Ovary (tissue), 9 donors: ENCODE results near the gene NAT16. TPM values are rescaled to one million over a fixed set of nuclear protein-coding genes. Genes with fewer than 3 reads are reported as not detected.

Source experiments
- microRNA-seq, 3 donors: library from miRNA; unstranded; fragments of <30 nt; microRNA quantifications; one replicate each; pipeline versions ENCODE4 to v1.2.0, GENCODE V29; 2019 to 2020
- polyA plus RNA-seq, 2 donors: library from polyadenylated mRNA; stranded (reverse); fragments of 200-250 nt in 1 of 2; fragments of 350-450 nt in 1 of 2; fragmentation: Illumina TruSeq in 1 of 2; extraction: RNeasy Lipid Tissue Mini Kit (QIAGEN cat#74804) in 1 of 2; gene quantifications; one replicate each; pipeline ENCODE4 v1.2.3, GENCODE V29; 2013 to 2014
- small RNA-seq: library from RNA; depleted of rRNA; stranded (forward); fragments of <200 nt; gene quantifications from one replicate; pipeline ENCODE3, GENCODE V24; 2016
- total RNA-seq, 7 donors: library from RNA; depleted of rRNA in 2 of 7; stranded (reverse); fragments of >200 nt in 2 of 7; fragmentation: NEBNext Ultra II Directional in 3 of 7; extraction: Animal tissue kit (Norgen Biotek cat#: 25700) in 3 of 7; gene quantifications; one replicate each; pipeline versions ENCODE4 v1.1.0 to v1.2.4, GENCODE V29; 2016 to 2023
- donor health status: DM: no; HTN: no; CAD: no; lungs with moderate emphysema.
- donor health status: DM: no; HTN: no; CAD: no.
- donor health status: Bipolar disorder and iron deficiency.
- donor health status: DM: yes; HTN: yes; CAD: no.
- donor health status: DM: no; HTN: no; CAD: no.
- donor health status: DM: yes; HTN: yes; CAD: no.

The NAT16 gene
- total and polyA plus RNA-seq, 9 donors: not detected

Small RNAs within 50 kb of the gene (microRNA-seq; reads per million reads assigned to microRNA genes)
- 0 to 0.32 (median 0) reads per million in 3 donors for gene MIR4653

Small RNAs within 50 kb of the gene (small RNA-seq; reads per million reads assigned to genes)
- gene MIR4653: not detected

Other genes with a start within 250 kb of the NAT16 start
- gene MUC3A, start 230.8 kb downstream of the NAT16 start, total RNA-seq: under 1 TPM in 2 of 7 donors, not detected in 5; 0.36 to 0.72 TPM
- gene MUC3A, start 230.8 kb downstream of the NAT16 start, polyA plus RNA-seq: under 1 TPM; 0.16 to 0.50 TPM
- gene MUC12, start 210.7 kb downstream of the NAT16 start, total RNA-seq: 1 to 10 TPM in 1 of 7 donors, under 1 TPM in 4, not detected in 2; 0.24 to 2.2 (median 0.62) TPM
- gene MUC12, start 210.7 kb downstream of the NAT16 start, polyA plus RNA-seq: 1 to 10 TPM in 1 of 2 donors, under 1 TPM in 1; 0.22 to 1.9 TPM
- gene MUC17, start 160.2 kb downstream of the NAT16 start, total RNA-seq: 1 to 10 TPM in 1 of 7 donors, not detected in 6; 3.3 TPM
- gene MUC17, start 160.2 kb downstream of the NAT16 start, polyA plus RNA-seq: not detected
- gene TRIM56, start 94.8 kb downstream of the NAT16 start, total RNA-seq: 10 to 100 TPM; 18.2 to 77.4 (median 48.5) TPM
- gene TRIM56, start 94.8 kb downstream of the NAT16 start, polyA plus RNA-seq: 10 to 100 TPM; 19.4 to 27.5 TPM
- gene SERPINE1, start 53.2 kb downstream of the NAT16 start, total RNA-seq: 10 to 100 TPM in 6 of 7 donors, 1 to 10 TPM in 1; 4.0 to 81.6 (median 20.9) TPM
- 10 to 100 TPM; 13.1 to 19.9 TPM for gene SERPINE1, start 53.2 kb downstream of the NAT16 start, polyA plus RNA-seq
- 10 to 100 TPM; 17.4 to 32.0 (median 25.5) TPM for gene AP1S1, start 25.8 kb downstream of the NAT16 start, total RNA-seq
- gene AP1S1, start 25.8 kb downstream of the NAT16 start, polyA plus RNA-seq: 10 to 100 TPM; 35.2 to 54.9 TPM
- under 1 TPM in 1 of 7 donors, not detected in 6; 0.20 TPM for gene VGF, start 14.7 kb downstream of the NAT16 start, total RNA-seq
- gene VGF, start 14.7 kb downstream of the NAT16 start, polyA plus RNA-seq: under 1 TPM in 1 of 2 donors, not detected in 1; 0.04 TPM
- under 1 TPM in 1 of 7 donors, not detected in 6; 0.24 TPM for gene MOGAT3, start 20.7 kb upstream of the NAT16 start, total RNA-seq
- gene MOGAT3, start 20.7 kb upstream of the NAT16 start, polyA plus RNA-seq: not detected
- gene PLOD3, start 37.3 kb upstream of the NAT16 start, total RNA-seq: 10 to 100 TPM; 14.2 to 51.9 (median 38.5) TPM
- gene PLOD3, start 37.3 kb upstream of the NAT16 start, polyA plus RNA-seq: 10 to 100 TPM; 27.0 to 41.5 TPM
- gene ZNHIT1, start 37.9 kb upstream of the NAT16 start, total RNA-seq: 10 to 100 TPM; 36.2 to 84.4 (median 43.5) TPM
- 10 to 100 TPM; 27.6 to 59.7 TPM for gene ZNHIT1, start 37.9 kb upstream of the NAT16 start, polyA plus RNA-seq
- 100 to 1,000 TPM in 1 of 7 donors, 10 to 100 TPM in 4, 1 to 10 TPM in 2; 9.0 to 225 (median 11.7) TPM for gene CLDN15, start 57.5 kb upstream of the NAT16 start, total RNA-seq
- gene CLDN15, start 57.5 kb upstream of the NAT16 start, polyA plus RNA-seq: 10 to 100 TPM in 1 of 2 donors, 1 to 10 TPM in 1; 3.6 to 14.6 TPM
- 100 to 1,000 TPM; 146 to 262 (median 178) TPM for gene FIS1, start 64.8 kb upstream of the NAT16 start, total RNA-seq
- gene FIS1, start 64.8 kb upstream of the NAT16 start, polyA plus RNA-seq: 100 to 1,000 TPM in 1 of 2 donors, 10 to 100 TPM in 1; 83.2 to 234 TPM
- 10 to 100 TPM; 21.8 to 50.0 (median 27.8) TPM for gene IFT22, start 141.5 kb upstream of the NAT16 start, total RNA-seq
- 10 to 100 TPM; 27.4 to 61.3 TPM for gene IFT22, start 141.5 kb upstream of the NAT16 start, polyA plus RNA-seq
- 1 to 10 TPM in 2 of 7 donors, under 1 TPM in 5; 0.28 to 2.3 (median 0.42) TPM for gene COL26A1, start 182.6 kb upstream of the NAT16 start, total RNA-seq
- under 1 TPM; 0.17 to 0.38 TPM for gene COL26A1, start 182.6 kb upstream of the NAT16 start, polyA plus RNA-seq